ENCODE data around the gene TBC1D25. TPM values are rescaled to one million over a fixed set of nuclear protein-coding genes. Genes with fewer than 3 reads are reported as not detected.
"Not testable (repeated sequence)": the region's sequence is repeated elsewhere in the genome, so short reads cannot be mapped to it uniquely, and the experiment has no call there.

Gene TBC1D25
- total RNA-seq, 4 donors from 2014 or later, result 8.7 to 15.4 (median 13.2) TPM

- no peak for DNase-seq (ENCODE audit: low spot score)
Observed at GRCh38 chrX:48540028-48540375, 488 bp downstream of the TBC1D25 start.

GRCh38 chrX:48540480-48540879 is 966 bp downstream of the TBC1D25 start:
- ATAC-seq (ENCODE audit: low FRiP score) (no peak), DNase-seq (ENCODE audit: low spot score) (no peak)
- no peak for TF ChIP-seq CTCF (IDR thresholded peaks at IDR 0.05)

More at GRCh38 chrX:48540028-48540375, 488 bp downstream of the TBC1D25 start:
- peak; percentile 85 for ATAC-seq (ENCODE audit: low FRiP score)
- no peak for TF ChIP-seq CTCF (IDR thresholded peaks at IDR 0.05)

- TF ChIP-seq CTCF (IDR thresholded peaks at IDR 0.05), result no peak
- DNase-seq (ENCODE audit: low spot score) (no peak), ATAC-seq (ENCODE audit: low FRiP score) (no peak)
Observed at GRCh38 chrX:48541140-48541814, 1.8 kb downstream of the TBC1D25 start.

GRCh38 chrX:48548871-48549270 is 9.4 kb downstream of the TBC1D25 start:
- ATAC-seq (ENCODE audit: low FRiP score), result no peak
- TF ChIP-seq CTCF (IDR thresholded peaks at IDR 0.05), result no peak

GRCh38 chrX:48555731-48556325 is 16.3 kb downstream of the TBC1D25 start:
- not testable (repeated sequence) for DNase-seq (ENCODE audit: low spot score); ATAC-seq (ENCODE audit: low FRiP score)

More at GRCh38 chrX:48548871-48549270, 9.4 kb downstream of the TBC1D25 start:
- DNase-seq (ENCODE audit: low spot score), result no peak

- DNase-seq (ENCODE audit: low spot score) (no peak), ATAC-seq (ENCODE audit: low FRiP score) (peak; percentile 81)
- no peak for TF ChIP-seq CTCF (IDR thresholded peaks at IDR 0.05)
Observed at GRCh38 chrX:48558271-48558670, 18.8 kb downstream of the TBC1D25 start.

GRCh38 chrX:48559636-48560035 is 20.1 kb downstream of the TBC1D25 start:
- no peak for TF ChIP-seq CTCF (IDR thresholded peaks at IDR 0.05)
- DNase-seq (ENCODE audit: low spot score), result no peak
- no peak for ATAC-seq (ENCODE audit: low FRiP score)
